HepG2 (cell line): ENCODE measurements around the gene GABRG3. TPM values are rescaled to one million over a fixed set of nuclear protein-coding genes. Genes with fewer than 3 reads are reported as not detected.

Experiments
- ATAC-seq: fragments of 200-7000 bp; cut with Tn5 transposase; 3 replicates; pipeline ENCODE4 v1.9.1; 2020; ENCODE audit warnings: mild to moderate bottlenecking, moderate library complexity
- BruUV-seq: library from RNA; stranded (reverse); fragments of 400-500 nt; replicated peaks from 2 replicates; lab custom pipeline; 2021; lab: Mats Ljungman, UMichigan
- CTCF ChIA-PET: fragments of 300-600 bp; formaldehyde crosslinking; extraction: SDS; loops from one replicate; lab custom pipeline; 2021; ENCODE audit warnings: low total read pairs, inconsistent platforms, low intra/inter-chr PET ratio; lab: Yijun Ruan, JAX
- POLR2A ChIA-PET: fragments of 350-600 bp; sonication (Branson Sonifier 250); formaldehyde crosslinking; loops from one replicate; lab custom pipeline; 2020; ENCODE audit warnings: antibody characterized with exemption, inconsistent platforms; lab: Yijun Ruan, JAX
- DNase-seq: peaks from one replicate; pipeline ENCODE4 v3.0.0-alpha.2; 2015; ENCODE audit warnings: low spot score
- FAIRE-seq: peaks from 3 replicates; lab custom pipeline; 2011; peaks lifted over from hg19 to GRCh38; lab: Jason Lieb, UNC
- H2AFZ ChIP-seq: one replicate; pipeline ENCODE4 v1.6.1; 2011; ENCODE audit warnings: low read length, inconsistent platforms
- H3K27ac ChIP-seq: fragments of 300-600 bp; 3 replicates; pipeline ENCODE4 v1.8.0; 2011; ENCODE audit warnings: mixed run types, mild to moderate bottlenecking, mixed read lengths, low read length, inconsistent platforms; ENCODE audit not compliant: insufficient read depth; ENCODE audit errors: extremely low read length
- H3K27me3 ChIP-seq, 2 experiments: fragments of 200-600 bp in 1 of 2; 2 replicates in 1 of 2; 3 replicates in 1 of 2; pipeline versions ENCODE4 v1.6.0 to v1.8.0; 2011; ENCODE audit warnings: low read length in 2 of 2, mild to moderate bottlenecking in 2 of 2, moderate library complexity in 2 of 2, inconsistent platforms in 1 of 2; ENCODE audit not compliant: insufficient read depth in 2 of 2, control insufficient read depth in 1 of 2
- H3K36me3 ChIP-seq, 2 experiments: fragments of 200-600 bp in 1 of 2; replicated peaks in 1 of 2; 2 replicates in 1 of 2; 3 replicates in 1 of 2; pipeline versions ENCODE4 v1.5.1 to v1.8.0; 2011; ENCODE audit warnings: low read length in 2 of 2, inconsistent platforms in 1 of 2; ENCODE audit not compliant: insufficient read depth in 2 of 2, control insufficient read depth in 1 of 2
- H3K4me1 ChIP-seq: 2 replicates; pipeline ENCODE4 v1.5.1; 2012; ENCODE audit warnings: low read length, inconsistent platforms; ENCODE audit not compliant: insufficient read depth
- H3K4me2 ChIP-seq: 2 replicates; pipeline ENCODE4 v1.6.0; 2011; ENCODE audit warnings: low read depth, low read length, inconsistent platforms
- H3K4me3 ChIP-seq, 3 experiments: fragments of 200-600 bp in 1 of 3; sonication (generic), shearing (Covaris generic) in 1 of 3; replicated peaks in 1 of 3; 2 replicates each; pipeline ENCODE4 v1.5.1; 2011 to 2016; ENCODE audit warnings: low read length in 3 of 3, inconsistent platforms in 2 of 3, low read depth in 2 of 3, mild to moderate bottlenecking in 2 of 3, control low read depth in 1 of 3, mixed read lengths in 1 of 3; ENCODE audit not compliant: insufficient read depth in 1 of 3
- H3K79me2 ChIP-seq: one replicate; pipeline ENCODE4 v1.6.1; 2011; ENCODE audit warnings: low read length, inconsistent platforms; ENCODE audit not compliant: insufficient read depth
- H3K9ac ChIP-seq: 2 replicates; pipeline ENCODE4 v1.6.0; 2011; ENCODE audit warnings: mild to moderate bottlenecking, low read depth, low read length, inconsistent platforms; ENCODE audit not compliant: insufficient read depth
- H3K9me3 ChIP-seq: 2 replicates; pipeline ENCODE4 v1.5.1; 2012; ENCODE audit warnings: mild to moderate bottlenecking, low read length
- H4K20me1 ChIP-seq: 2 replicates; pipeline ENCODE4 v1.6.0; 2011; ENCODE audit warnings: inconsistent platforms, mild to moderate bottlenecking, low read length, moderate library complexity; ENCODE audit not compliant: insufficient read depth
- FOXP1 ChIP-seq, 2 experiments: fragments of 450-650 bp in 1 of 2; IDR thresholded peaks; 2 replicates each; pipeline ENCODE4 v1.6.1; 2017 to 2018; ENCODE audit warnings: antibody characterized with exemption in 1 of 2
- KDM1A ChIP-seq: IDR thresholded peaks from 2 replicates; pipeline ENCODE4 v1.6.1; 2016; ENCODE audit warnings: missing compliant biosample characterization
- MLX ChIP-seq: IDR thresholded peaks from 2 replicates; pipeline ENCODE4 v1.6.1; 2016
- MNT ChIP-seq: fragments of 450-650 bp; IDR thresholded peaks from 2 replicates; pipeline ENCODE4 v1.6.1; 2016
- REPIN1 ChIP-seq: sonication (generic); formaldehyde crosslinking; IDR thresholded peaks from 2 replicates; pipeline ENCODE4 v1.8.0; 2022; ENCODE audit warnings: missing genetic modification reagents, low read depth, mild to moderate bottlenecking, borderline replicate concordance
- SKI ChIP-seq: fragments of 450-650 bp; IDR thresholded peaks from one replicate; pipeline ENCODE4 v1.6.1; 2018; ENCODE audit warnings: mild to moderate bottlenecking; ENCODE audit not compliant: partially characterized antibody
- STAT6 ChIP-seq: sonication (generic); formaldehyde crosslinking; IDR thresholded peaks from 2 replicates; pipeline ENCODE4 v1.4.0; 2020; ENCODE audit warnings: missing genetic modification reagents, mild to moderate bottlenecking, borderline replicate concordance
- TBX3 ChIP-seq: fragments of 450-650 bp; IDR thresholded peaks from 2 replicates; pipeline ENCODE4 v1.6.1; 2017; ENCODE audit warnings: antibody characterized with exemption, mild to moderate bottlenecking, inconsistent platforms, borderline replicate concordance
- ZBTB20 ChIP-seq: sonication (generic); formaldehyde crosslinking; IDR thresholded peaks from 2 replicates; pipeline ENCODE4 v1.8.1; 2023; ENCODE audit warnings: missing genetic modification reagents, low read depth, mild to moderate bottlenecking, borderline replicate concordance
- ZNF576 ChIP-seq: sonication (generic); formaldehyde crosslinking; IDR thresholded peaks from 2 replicates; pipeline ENCODE4 v1.4.0; 2020; ENCODE audit warnings: mild to moderate bottlenecking, missing genetic modification reagents
- ZNF577 ChIP-seq: sonication (generic); formaldehyde crosslinking; IDR thresholded peaks from 2 replicates; pipeline ENCODE4 v1.4.0; 2020; ENCODE audit warnings: mild to moderate bottlenecking, low read depth, missing genetic modification reagents, borderline replicate concordance
- ZNF691 ChIP-seq: sonication (generic); formaldehyde crosslinking; IDR thresholded peaks from 2 replicates; pipeline ENCODE4 v1.4.0; 2020; ENCODE audit warnings: missing genetic modification reagents, low read depth, mild to moderate bottlenecking, borderline replicate concordance
- ZNF768 ChIP-seq: sonication (generic); formaldehyde crosslinking; IDR thresholded peaks from 2 replicates; pipeline ENCODE4 v1.4.0; 2020; ENCODE audit warnings: missing genetic modification reagents
- WGBS: methylation state at CpG from one replicate; pipeline ENCODE4 v1.1.6; 2017; ENCODE audit warnings: low lambda C conversion rate; 5-methylcytosine and 5-hydroxymethylcytosine counted together
- in situ Hi-C: cut with HindIII; loops from 2 replicates; pipeline ENCODE4 v1.10.0; 2017; ENCODE audit warnings: low pct_unique_long_range_greater_than_20kb; ENCODE audit not compliant: extremely low pct_ligation_motif_present
- intact Hi-C: fragments of 100-400 bp; cut with micrococcal nuclease; formaldehyde crosslinking; loops from one replicate; pipeline ENCODE4 v1.10.0; 2022; ENCODE audit not compliant: unreplicated experiment
- polyA plus RNA-seq, 8 experiments: library from polyadenylated mRNA; depleted of rRNA in 3 of 8; stranded (reverse) in 7 of 8; unstranded in 1 of 8; fragments of >200 nt; fragmentation: Illumina TruSeq in 4 of 8; extraction: Trizol in 4 of 8; gene quantifications; 2 replicates each; pipeline versions ENCODE4 v1.2.1 to v1.2.3, GENCODE V29; 2011 to 2016; ENCODE audit warnings: low read depth in 4 of 8, missing spikeins in 1 of 8, mixed read lengths in 1 of 8; ENCODE audit not compliant: insufficient read depth in 1 of 8
- total RNA-seq, 5 experiments: library from RNA; depleted of rRNA; stranded (reverse); fragments of >200 nt; fragmentation: Illumina TruSeq; extraction: Trizol; gene quantifications; 2 replicates each; pipeline ENCODE4 v1.2.3, GENCODE V29; 2016; ENCODE audit warnings: low read depth in 1 of 5

The GABRG3 gene
- total and polyA plus RNA-seq, 2 of the 13 experiments (the other 11 are each of a cell fraction or from before 2014, with no cell fraction given), result not detected

- Histone ChIP-seq H3K9me3 (no peaks in the 10 kb centered on the region), H3K27ac (no peak overlapping the region), H3K27me3 (peaks cover 0 to 3% of the 10 kb centered on the region in 2 experiments; a peak in 1 of 5 replicates), H3K4me1 (no peaks in the 10 kb centered on the region), H3K9ac (no peak overlapping the region), H4K20me1 (no peaks in the 10 kb centered on the region), H2AFZ (no peak overlapping the region), H3K36me3 (no peaks in the 10 kb centered on the region), H3K4me2 (no peak overlapping the region), H3K79me2 (no peaks in the 10 kb centered on the region), H3K4me3 (no peak overlapping the region)
- no TSS peak for BruUV-seq
- ChIA-PET CTCF (no interaction called here), POLR2A (no interaction called here)
- ATAC-seq (no peak), DNase-seq (no peak), FAIRE-seq (no peak)
- in situ Hi-C loops, result loop anchor here (10.0 kb wide), 1 partner anchor 293 kb away; no protein-coding TSS in a partner anchor
- intact Hi-C loops, result no loop called here
- WGBS, result 3% methylated on average over 5 of the region's 6 CpGs
- TF ChIP-seq MLX (CRISPR knock-in tag) (no peak), FOXP1 (IDR thresholded peaks at IDR 0.05) (no peak), FOXP1 (CRISPR knock-in tag; IDR thresholded peaks at IDR 0.05) (no peak), MNT (no peak), SKI (no peak), ZNF577 (CRISPR knock-in tag) (no peak), ZNF691 (CRISPR knock-in tag) (no peak), TBX3 (no peak), KDM1A (CRISPR knock-in tag) (no peak), ZNF576 (CRISPR knock-in tag) (no peak), ZNF768 (no peak), REPIN1 (CRISPR knock-in tag) (no peak), ZBTB20 (no peak), STAT6 (no peak)
These were observed 90.8 kb downstream of the GABRG3 start for GRCh38 chr15:27061739-27062138.
